OCI-LY3 (cell line): Measurements from ENCODE around the gene CNTFR.

ENCODE experiments used
- H2AFZ ChIP-seq: fragments of 200-600, 300-600 bp; shearing (Covaris generic); 2 replicates; pipeline ENCODE4 v1.6.0; 2014; ENCODE audit warnings: antibody characterized with exemption, low read depth, low read length
- H3K27ac ChIP-seq: fragments of 200-600, 300-600 bp; sonication (generic); 2 replicates; pipeline ENCODE4 v1.5.1; 2014; ENCODE audit warnings: mild to moderate bottlenecking, low read length, moderate library complexity, mixed read lengths
- H3K27me3 ChIP-seq: fragments of 200-600, 300-600 bp; sonication (generic); 2 replicates; pipeline ENCODE4 v1.6.1; 2014; ENCODE audit warnings: low read depth, low read length, mixed read lengths
- H3K36me3 ChIP-seq: fragments of 200-600, 300-600 bp; sonication (generic); replicated peaks from 2 replicates; pipeline ENCODE3; 2014; ENCODE audit warnings: low read depth, low read length, mixed read lengths
- H3K4me1 ChIP-seq: fragments of 300-600, 200-600 bp; sonication (generic); 2 replicates; pipeline ENCODE4 v1.6.1; 2014; ENCODE audit warnings: low read length, mixed read lengths
- H3K4me2 ChIP-seq: fragments of 200-600, 300-600 bp; sonication (generic); 2 replicates; pipeline ENCODE4 v1.6.1; 2014; ENCODE audit warnings: low read length, mixed read lengths
- H3K4me3 ChIP-seq: fragments of 300-600, 200-600 bp; sonication (generic); 2 replicates; pipeline ENCODE4 v1.5.1; 2014; ENCODE audit warnings: antibody characterized with exemption, mild to moderate bottlenecking, low read length, moderate library complexity
- H3K79me2 ChIP-seq: fragments of 300-600, 200-600 bp; shearing (Covaris generic); 2 replicates; pipeline ENCODE4 v1.6.1; 2014; ENCODE audit warnings: mild to moderate bottlenecking, low read length, mixed read lengths
- H3K9ac ChIP-seq: fragments of 300-600, 200-600 bp; shearing (Covaris generic); 2 replicates; pipeline ENCODE4 v1.6.0; 2014; ENCODE audit warnings: mild to moderate bottlenecking, low read length, moderate library complexity
- H3K9me3 ChIP-seq: fragments of 200-600, 300-600 bp; shearing (Covaris generic); 2 replicates; pipeline ENCODE4 v1.6.1; 2014; ENCODE audit warnings: low read length, mixed read lengths; ENCODE audit not compliant: insufficient read depth
- H4K20me1 ChIP-seq: fragments of 200-600, 300-600 bp; sonication (generic); 2 replicates; pipeline ENCODE4 v1.6.1; 2016; ENCODE audit warnings: low read length, mixed read lengths; ENCODE audit not compliant: insufficient read depth
- EZH2phosphoT487 ChIP-seq: fragments of 200-600 bp; shearing (Covaris generic); IDR thresholded peaks from 2 replicates; pipeline ENCODE4 v1.6.1; 2018; ENCODE audit warnings: antibody characterized with exemption, mixed run types, low read depth
- TF ChIP-seq, protein P1 (sequence below): fragments of 200-600, 300-600 bp; sonication (generic); IDR thresholded peaks from 2 replicates; pipeline ENCODE4 v1.5.1; 2014; ENCODE audit warnings: antibody characterized with exemption, low read length, low read depth

The CNTFR gene

GRCh38 chr9:34521406-34522045 is 68.0 kb downstream of the CNTFR start:
- Histone ChIP-seq H3K4me2 (no peak overlapping the region), H3K9me3 (no peaks in the 10 kb centered on the region), H3K79me2 (no peaks in the 10 kb centered on the region), H3K27me3 (peaks cover 38% of the 10 kb centered on the region), H3K36me3 (no peaks in the 10 kb centered on the region), H2AFZ (no peak overlapping the region), H3K4me1 (peaks cover 10% of the 10 kb centered on the region), H3K9ac (no peak overlapping the region), H4K20me1 (0 out of 2 replicates have a peak, but pooled peaks cover 4% of the 10 kb centered on the region), H3K4me3 (no peak overlapping the region), H3K27ac (no peak overlapping the region)
- TF ChIP-seq, protein P1, sequence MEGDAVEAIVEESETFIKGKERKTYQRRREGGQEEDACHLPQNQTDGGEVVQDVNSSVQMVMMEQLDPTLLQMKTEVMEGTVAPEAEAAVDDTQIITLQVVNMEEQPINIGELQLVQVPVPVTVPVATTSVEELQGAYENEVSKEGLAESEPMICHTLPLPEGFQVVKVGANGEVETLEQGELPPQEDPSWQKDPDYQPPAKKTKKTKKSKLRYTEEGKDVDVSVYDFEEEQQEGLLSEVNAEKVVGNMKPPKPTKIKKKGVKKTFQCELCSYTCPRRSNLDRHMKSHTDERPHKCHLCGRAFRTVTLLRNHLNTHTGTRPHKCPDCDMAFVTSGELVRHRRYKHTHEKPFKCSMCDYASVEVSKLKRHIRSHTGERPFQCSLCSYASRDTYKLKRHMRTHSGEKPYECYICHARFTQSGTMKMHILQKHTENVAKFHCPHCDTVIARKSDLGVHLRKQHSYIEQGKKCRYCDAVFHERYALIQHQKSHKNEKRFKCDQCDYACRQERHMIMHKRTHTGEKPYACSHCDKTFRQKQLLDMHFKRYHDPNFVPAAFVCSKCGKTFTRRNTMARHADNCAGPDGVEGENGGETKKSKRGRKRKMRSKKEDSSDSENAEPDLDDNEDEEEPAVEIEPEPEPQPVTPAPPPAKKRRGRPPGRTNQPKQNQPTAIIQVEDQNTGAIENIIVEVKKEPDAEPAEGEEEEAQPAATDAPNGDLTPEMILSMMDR: no peak
- TF ChIP-seq EZH2phosphoT487: no peak

DNA sequence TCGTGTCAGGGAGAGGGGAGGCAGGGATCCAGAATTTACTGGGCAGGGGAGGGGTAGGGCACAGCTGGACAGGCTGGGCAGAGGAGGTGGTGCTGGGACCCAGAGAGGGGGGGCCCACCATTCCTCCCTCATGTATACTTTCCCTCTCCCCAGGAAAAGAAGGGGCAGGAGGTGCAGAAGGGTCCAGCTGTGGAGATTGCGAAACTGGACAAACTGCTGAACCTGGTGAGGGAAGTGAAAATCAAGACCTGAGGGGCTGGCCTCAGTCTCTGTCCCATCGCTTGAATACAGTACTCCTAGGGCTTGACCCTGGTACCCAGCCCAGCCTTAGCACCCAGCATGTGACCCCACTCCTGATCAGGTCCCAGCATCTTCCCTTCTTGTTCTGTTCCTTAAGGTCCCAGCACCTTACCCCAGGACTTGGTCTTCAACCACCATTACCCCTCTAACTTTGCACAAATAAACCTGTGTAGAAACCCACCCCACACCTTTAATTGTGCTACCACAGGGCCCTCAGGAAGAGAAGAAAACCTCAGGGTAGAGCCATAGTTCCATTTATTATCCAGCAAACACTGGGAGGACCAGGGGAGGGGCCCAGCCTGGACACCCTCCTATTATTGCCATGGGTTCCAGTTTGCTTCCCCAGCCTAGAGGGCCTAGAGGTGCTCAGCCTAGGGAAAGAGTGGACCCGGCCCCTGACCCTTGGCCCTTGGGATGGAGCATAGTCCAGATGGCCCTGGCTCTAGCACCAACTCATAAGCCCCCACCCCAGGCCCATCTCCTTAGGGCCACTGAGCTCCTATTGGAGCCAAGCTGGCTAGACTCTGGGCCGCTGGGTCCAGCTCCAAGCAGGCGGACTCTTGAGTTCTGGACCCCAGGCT is 68.8 kb downstream of the CNTFR start:
- Histone ChIP-seq H3K36me3 (no peaks in the 10 kb centered on the region), H3K4me2 (no peak overlapping the region), H3K27me3 (peaks cover 33% of the 10 kb centered on the region), H3K9me3 (no peaks in the 10 kb centered on the region), H3K4me3 (no peak overlapping the region), H4K20me1 (0 out of 2 replicates have a peak, but pooled peaks cover 4% of the 10 kb centered on the region), H2AFZ (no peak overlapping the region), H3K27ac (no peak overlapping the region), H3K9ac (no peak overlapping the region), H3K4me1 (peaks cover 10% of the 10 kb centered on the region), H3K79me2 (no peaks in the 10 kb centered on the region)
- TF ChIP-seq EZH2phosphoT487: no peak
- TF ChIP-seq, protein P1: no peak

- Histone ChIP-seq H3K4me2 (no peak overlapping the region), H3K4me1 (peaks cover 10% of the 10 kb centered on the region), H3K36me3 (no peaks in the 10 kb centered on the region), H4K20me1 (0 out of 2 replicates have a peak, but pooled peaks cover 4% of the 10 kb centered on the region), H3K27ac (no peak overlapping the region), H3K79me2 (no peaks in the 10 kb centered on the region), H3K4me3 (no peak overlapping the region), H2AFZ (no peak overlapping the region), H3K27me3 (peaks cover 29% of the 10 kb centered on the region), H3K9ac (no peak overlapping the region), H3K9me3 (no peaks in the 10 kb centered on the region)
- no peak for TF ChIP-seq EZH2phosphoT487
- TF ChIP-seq, protein P1: no peak
These were observed 69.4 kb downstream of the CNTFR start for GRCh38 chr9:34520096-34520495.

GRCh38 chr9:34519321-34520020 is 70.1 kb downstream of the CNTFR start:
- H3K36me3 ChIP-seq: no peaks in the 10 kb centered on the region
- no peak overlapping the region for H3K27ac ChIP-seq
- no peak overlapping the region for H3K9ac ChIP-seq
- TF ChIP-seq, protein P1: peak; percentile 25; the same call in 1 of the 2 replicates
- TF ChIP-seq EZH2phosphoT487: no peak
- H2AFZ ChIP-seq: no peak overlapping the region
- H3K4me1 ChIP-seq: peaks cover 10% of the 10 kb centered on the region
- no peak overlapping the region for H3K4me2 ChIP-seq
- no peak overlapping the region for H3K4me3 ChIP-seq
- H3K27me3 ChIP-seq: peaks cover 24% of the 10 kb centered on the region
- no peaks in the 10 kb centered on the region for H3K79me2 ChIP-seq
- 0 out of 2 replicates have a peak, but pooled peaks cover 4% of the 10 kb centered on the region for H4K20me1 ChIP-seq
- H3K9me3 ChIP-seq: no peaks in the 10 kb centered on the region
